Right atrium auricular region (tissue), 2 donors: ENCODE data around the gene OPTN. TPM values are rescaled to one million over a fixed set of nuclear protein-coding genes. Genes with fewer than 3 reads are reported as not detected.

Experiments used
- DNase-seq: peaks from one replicate; pipeline ENCODE4 v3.0.0-alpha.2; 2019; ENCODE audit warnings: low spot score
- H3K27ac ChIP-seq, 2 donors: fragments of 200-600 bp; sonication (generic); 1 replicate in 1 of 2; 2 replicates in 1 of 2; pipeline ENCODE4 v1.5.1; 2016 to 2019
- H3K27me3 ChIP-seq, 2 donors: fragments of 200-600 bp; sonication (generic); one replicate each; pipeline versions ENCODE4 v1.5.1 to v1.6.0; 2017 to 2019
- H3K36me3 ChIP-seq: fragments of 200-600 bp; sonication (generic); one replicate; pipeline ENCODE4 v1.5.1; 2016
- H3K4me1 ChIP-seq, 2 donors: fragments of 200-600 bp; sonication (generic); one replicate each; pipeline versions ENCODE4 v1.5.1 to v1.6.0; 2017 to 2019
- H3K4me3 ChIP-seq, 2 donors: fragments of 200-600 bp; sonication (generic); 1 replicate in 1 of 2; 2 replicates in 1 of 2; pipeline ENCODE4 v1.5.1; 2017 to 2019; ENCODE audit warnings: mild to moderate bottlenecking in 1 of 2, moderate library complexity in 1 of 2
- H3K9me3 ChIP-seq, 2 donors: fragments of 200-600 bp; sonication (generic); one replicate each; pipeline ENCODE4 v1.5.1; 2019
- total RNA-seq, 2 donors: library from RNA; depleted of rRNA; stranded (reverse); fragments of >200 nt; gene quantifications; one replicate each; pipeline ENCODE4 v1.1.0, GENCODE V29; 2016
- TF ChIP-seq, protein P1 (sequence below), 2 donors: fragments of 200-600 bp; sonication (generic); IDR thresholded peaks; one replicate each; pipeline ENCODE4 v1.5.1; 2019; ENCODE audit warnings: antibody characterized with exemption in 2 of 2

OPTN gene
- total RNA-seq, 2 donors from 2014 or later, result 67.9 to 82.7 TPM

GRCh38 chr10:13118784-13119410 lies 18.9 kb downstream of the OPTN start:
- no peak overlapping the region for H3K4me3 ChIP-seq
- TF ChIP-seq, protein P1, sequence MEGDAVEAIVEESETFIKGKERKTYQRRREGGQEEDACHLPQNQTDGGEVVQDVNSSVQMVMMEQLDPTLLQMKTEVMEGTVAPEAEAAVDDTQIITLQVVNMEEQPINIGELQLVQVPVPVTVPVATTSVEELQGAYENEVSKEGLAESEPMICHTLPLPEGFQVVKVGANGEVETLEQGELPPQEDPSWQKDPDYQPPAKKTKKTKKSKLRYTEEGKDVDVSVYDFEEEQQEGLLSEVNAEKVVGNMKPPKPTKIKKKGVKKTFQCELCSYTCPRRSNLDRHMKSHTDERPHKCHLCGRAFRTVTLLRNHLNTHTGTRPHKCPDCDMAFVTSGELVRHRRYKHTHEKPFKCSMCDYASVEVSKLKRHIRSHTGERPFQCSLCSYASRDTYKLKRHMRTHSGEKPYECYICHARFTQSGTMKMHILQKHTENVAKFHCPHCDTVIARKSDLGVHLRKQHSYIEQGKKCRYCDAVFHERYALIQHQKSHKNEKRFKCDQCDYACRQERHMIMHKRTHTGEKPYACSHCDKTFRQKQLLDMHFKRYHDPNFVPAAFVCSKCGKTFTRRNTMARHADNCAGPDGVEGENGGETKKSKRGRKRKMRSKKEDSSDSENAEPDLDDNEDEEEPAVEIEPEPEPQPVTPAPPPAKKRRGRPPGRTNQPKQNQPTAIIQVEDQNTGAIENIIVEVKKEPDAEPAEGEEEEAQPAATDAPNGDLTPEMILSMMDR (IDR thresholded peaks at IDR 0.05), result no peak
- H3K9me3 ChIP-seq, result no peaks in the 10 kb centered on the region
- DNase-seq, result no peak
- H3K4me1 ChIP-seq, result peaks cover 0 to 23% of the 10 kb centered on the region in 2 donors
- no peaks in the 10 kb centered on the region for H3K27me3 ChIP-seq
- peaks cover 56% of the 10 kb centered on the region for H3K36me3 ChIP-seq
- H3K27ac ChIP-seq, result no peak overlapping the region

GRCh38 chr10:13120786-13121499 lies 21.0 kb downstream of the OPTN start:
- DNase-seq, result no peak
- TF ChIP-seq, protein P1 (IDR thresholded peaks at IDR 0.05), result no peak
- Histone ChIP-seq H3K36me3 (peaks cover 72% of the 10 kb centered on the region), H3K4me3 (no peak overlapping the region), H3K4me1 (peaks cover 0 to 23% of the 10 kb centered on the region in 2 donors), H3K27me3 (no peaks in the 10 kb centered on the region), H3K27ac (no peak overlapping the region), H3K9me3 (no peaks in the 10 kb centered on the region)

DNA sequence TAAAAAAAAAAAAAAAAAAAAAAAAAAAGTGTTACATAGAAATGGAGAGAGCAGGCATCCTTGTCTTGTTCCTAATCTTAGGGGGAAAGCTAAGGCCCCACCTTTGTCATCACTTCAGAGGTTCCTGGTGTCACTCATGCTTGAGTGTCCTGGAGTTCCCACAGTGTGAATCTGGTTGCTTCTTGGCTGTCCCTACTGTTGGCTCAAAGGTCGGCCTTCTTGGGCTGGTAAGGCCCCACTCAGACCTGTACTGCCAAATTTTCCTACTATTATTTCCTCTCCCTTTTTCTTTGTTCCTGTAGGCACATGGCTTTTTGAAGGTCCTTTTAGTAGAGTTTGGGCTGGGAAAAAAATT lies 21.5 kb downstream of the OPTN start:
- Histone ChIP-seq H3K9me3 (no peaks in the 10 kb centered on the region), H3K4me1 (peaks cover 0 to 18% of the 10 kb centered on the region in 2 donors), H3K27me3 (no peaks in the 10 kb centered on the region), H3K27ac (no peak overlapping the region), H3K4me3 (no peak overlapping the region), H3K36me3 (peaks cover 72% of the 10 kb centered on the region)
- TF ChIP-seq, protein P1 (IDR thresholded peaks at IDR 0.05), result no peak
- no peak for DNase-seq

DNA sequence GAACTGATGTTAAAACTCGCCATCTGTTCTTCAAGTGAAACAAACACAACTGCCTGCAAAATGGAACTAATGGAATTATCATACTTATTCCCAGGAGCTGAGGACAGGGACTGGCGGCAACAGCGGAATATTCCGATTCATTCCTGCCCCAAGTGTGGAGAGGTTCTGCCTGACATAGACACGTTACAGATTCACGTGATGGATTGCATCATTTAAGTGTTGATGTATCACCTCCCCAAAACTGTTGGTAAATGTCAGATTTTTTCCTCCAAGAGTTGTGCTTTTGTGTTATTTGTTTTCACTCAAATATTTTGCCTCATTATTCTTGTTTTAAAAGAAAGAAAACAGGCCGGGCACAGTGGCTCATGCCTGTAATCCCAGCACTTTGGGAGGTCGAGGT lies 36.7 kb downstream of the OPTN start:
- H3K36me3 ChIP-seq, result peaks cover 88% of the 10 kb centered on the region
- no peak for DNase-seq
- no peaks in the 10 kb centered on the region for H3K4me1 ChIP-seq
- H3K4me3 ChIP-seq, result no peak overlapping the region
- H3K9me3 ChIP-seq, result no peaks in the 10 kb centered on the region
- no peaks in the 10 kb centered on the region for H3K27me3 ChIP-seq
- H3K27ac ChIP-seq, result no peak overlapping the region
- TF ChIP-seq, protein P1 (IDR thresholded peaks at IDR 0.05), result no peak

DNA sequence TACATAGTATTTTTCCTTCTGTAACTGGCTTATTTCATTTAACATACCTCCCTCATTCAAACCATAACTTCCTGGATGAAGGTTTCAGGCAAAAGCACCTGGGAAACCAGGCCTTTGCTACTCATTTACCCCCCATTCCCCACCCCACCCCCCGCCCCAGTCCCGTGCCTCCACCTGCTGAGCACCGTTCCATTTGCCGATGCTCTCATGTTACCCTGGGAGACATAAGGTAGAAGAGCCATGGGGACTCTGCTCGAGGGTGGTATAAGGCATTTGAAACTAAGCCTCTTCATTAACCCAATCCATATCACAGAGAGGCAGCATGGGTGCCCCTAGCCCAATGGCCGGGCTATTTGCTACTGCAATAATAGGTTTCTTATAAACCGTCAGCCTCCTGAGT lies 39.2 kb downstream of the OPTN start:
- Histone ChIP-seq H3K4me3 (no peak overlapping the region), H3K36me3 (peaks cover 67% of the 10 kb centered on the region), H3K9me3 (no peaks in the 10 kb centered on the region), H3K4me1 (no peaks in the 10 kb centered on the region), H3K27me3 (no peaks in the 10 kb centered on the region), H3K27ac (no peak overlapping the region)
- no peak for DNase-seq
- TF ChIP-seq, protein P1 (IDR thresholded peaks at IDR 0.05), result no peak
